ENCODE measurements around the gene COX7A2L.

The COX7A2L gene

GRCh38 chr2:42317486-42317885, 43.5 kb downstream of the COX7A2L start:
- no peak for DNase-seq (ENCODE audit: low read depth)

GRCh38 chr2:42316910-42317309, 44.1 kb downstream of the COX7A2L start:
- DNase-seq (ENCODE audit: low read depth), result no peak

DNA sequence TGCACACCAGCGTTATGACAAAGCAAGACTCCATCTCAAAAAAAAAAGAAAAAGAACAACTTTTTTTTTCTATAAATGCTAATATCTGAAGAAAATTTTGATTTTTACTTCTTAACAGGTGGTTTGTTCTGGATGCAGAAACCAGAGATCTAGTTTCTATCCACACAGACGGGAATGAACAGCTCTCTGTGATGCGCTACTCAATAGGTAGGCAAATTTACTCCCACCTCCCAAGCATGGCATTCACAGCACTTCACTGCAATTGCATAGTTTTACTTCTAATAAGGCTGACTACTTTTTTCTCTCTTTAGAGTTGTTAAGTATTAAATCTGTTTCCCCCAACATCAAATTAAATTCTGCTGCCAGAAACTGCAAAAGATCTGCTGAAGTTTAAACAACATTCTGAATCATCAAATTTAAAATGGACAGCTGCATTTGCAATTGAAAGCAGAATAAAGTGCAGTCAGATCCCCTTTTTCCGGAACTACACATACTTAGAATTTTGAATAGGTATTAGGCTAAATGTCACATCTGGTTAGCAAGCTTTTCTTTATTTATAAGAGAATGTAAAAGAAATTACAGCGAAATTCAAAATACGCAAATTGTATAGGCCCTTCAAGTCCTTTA, 45.1 kb downstream of the COX7A2L start:
- no peak for DNase-seq (ENCODE audit: low read depth)

- DNase-seq (ENCODE audit: low read depth), result no peak
These were observed 46.0 kb downstream of the COX7A2L start for GRCh38 chr2:42314892-42315468.

GRCh38 chr2:42312106-42312505, 48.9 kb downstream of the COX7A2L start:
- DNase-seq (ENCODE audit: low read depth), result no peak

DNA sequence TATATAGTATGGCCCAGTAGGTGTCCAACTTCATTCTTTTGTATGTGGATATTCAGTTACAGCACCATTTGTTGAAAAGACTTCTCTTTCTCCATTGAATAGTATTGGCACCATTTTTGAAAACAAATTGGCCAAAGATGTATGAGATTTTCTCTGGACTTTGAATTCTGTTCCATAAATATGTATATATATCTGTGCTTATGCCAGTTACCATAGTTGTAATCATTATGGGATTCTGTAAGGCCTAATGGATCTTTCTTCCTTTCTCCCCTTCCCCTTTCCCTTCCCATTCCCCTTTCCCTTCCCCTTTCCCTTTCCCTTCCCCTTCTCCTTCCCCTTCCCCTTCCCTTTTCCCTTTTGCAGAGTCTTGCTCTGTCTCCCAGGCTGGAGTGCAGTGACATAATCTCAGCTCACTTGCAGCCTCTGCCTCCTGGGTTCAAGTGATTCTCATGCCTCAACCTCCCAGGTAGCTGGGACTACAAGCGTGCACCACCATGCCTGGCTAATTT, 51.0 kb downstream of the COX7A2L start:
- no peak for DNase-seq (ENCODE audit: low read depth)

GRCh38 chr2:42309366-42309765, 51.7 kb downstream of the COX7A2L start:
- DNase-seq (ENCODE audit: low read depth), result no peak

GRCh38 chr2:42307180-42307579, 53.8 kb downstream of the COX7A2L start:
- no peak for DNase-seq (ENCODE audit: low read depth)

DNA sequence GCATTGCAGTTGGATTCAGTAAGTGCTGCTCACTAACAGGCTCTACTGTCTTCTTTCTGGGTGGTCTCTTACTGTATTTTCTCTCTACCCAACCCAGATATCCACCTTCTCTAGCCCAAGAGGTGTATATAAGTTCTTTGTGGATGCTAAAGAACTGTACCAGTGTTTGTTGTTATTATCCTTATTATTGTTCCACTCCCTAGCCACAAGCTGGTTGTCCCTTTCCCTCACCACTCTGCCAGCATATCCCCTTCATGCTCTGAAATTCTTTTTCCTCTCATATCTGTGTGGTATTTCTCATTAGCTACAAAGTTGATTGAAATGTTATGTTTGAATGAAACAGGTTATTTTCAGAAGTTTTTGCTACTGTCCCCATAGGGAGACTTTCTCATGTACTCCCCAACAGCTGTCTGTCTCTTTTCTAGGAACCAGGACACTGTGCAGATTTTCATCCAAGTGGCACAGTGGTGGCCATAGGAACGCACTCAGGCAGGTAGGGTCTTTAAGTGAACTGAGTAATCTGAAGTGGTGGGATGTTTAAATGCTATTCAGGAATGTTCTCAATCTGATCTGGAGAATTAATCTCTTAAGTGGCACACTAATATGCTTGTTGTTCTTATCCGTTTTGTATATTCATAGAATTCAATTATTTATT, 56.8 kb downstream of the COX7A2L start:
- no peak for DNase-seq (ENCODE audit: low read depth)

DNA sequence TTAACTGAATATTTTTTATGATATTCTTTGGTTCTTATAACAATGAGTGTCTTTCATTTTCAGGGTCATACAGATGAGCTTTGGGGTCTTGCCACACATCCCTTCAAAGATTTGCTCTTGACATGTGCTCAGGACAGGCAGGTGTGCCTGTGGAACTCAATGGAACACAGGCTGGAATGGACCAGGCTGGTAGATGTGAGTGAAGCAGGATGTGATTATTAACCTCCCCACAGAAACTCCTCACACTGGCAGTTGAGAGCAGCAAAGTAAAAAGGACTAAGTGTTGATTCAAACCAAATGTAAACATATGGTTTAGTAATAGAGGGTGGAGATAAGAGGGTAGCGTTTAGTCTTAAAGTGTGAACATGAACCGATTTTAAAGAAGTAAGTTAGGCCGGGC, 57.8 kb downstream of the COX7A2L start:
- DNase-seq (ENCODE audit: low read depth), result no peak

GRCh38 chr2:42300527-42300926, 60.5 kb downstream of the COX7A2L start:
- no peak for DNase-seq (ENCODE audit: low read depth)

All from activated T-cell treated with anti-CD3 and anti-CD28 coated beads for 1 hour (primary cell).